IMR-90 (cell line): ENCODE data around the gene CHRNA7. TPM values are rescaled to one million over a fixed set of nuclear protein-coding genes. Genes with fewer than 3 reads are reported as not detected.

Experiments used
- ATAC-seq: fragments of 200-7000 bp; cut with Tn5 transposase; 2 replicates; pipeline ENCODE4 v1.9.1; 2020; ENCODE audit warnings: low read depth, mild to moderate bottlenecking, moderate library complexity
- BruUV-seq: library from RNA; stranded (reverse); fragments of 400-500 nt; replicated peaks from 2 replicates; lab custom pipeline; 2021; lab: Mats Ljungman, UMichigan
- CTCF ChIA-PET: fragments of 300-600 bp; formaldehyde crosslinking; extraction: SDS; loops from one replicate; lab custom pipeline; 2021; ENCODE audit warnings: antibody characterized with exemption; lab: Yijun Ruan, JAX
- POLR2A ChIA-PET: fragments of 300-600 bp; sonication (Branson Sonifier 250); formaldehyde crosslinking; loops from one replicate; lab custom pipeline; 2022; ENCODE audit warnings: antibody characterized with exemption; ENCODE audit not compliant: unreplicated experiment; lab: Charles Lee
- DNase-seq: peaks from one replicate; pipeline ENCODE4 v3.0.0; 2013
- H2AFZ ChIP-seq: replicated peaks from 2 replicates; pipeline ENCODE3; 2013; ENCODE audit warnings: low read length, mild to moderate bottlenecking; ENCODE audit not compliant: poor library complexity
- H2AK5ac ChIP-seq: 2 replicates; pipeline ENCODE4 v1.6.1; 2013; ENCODE audit warnings: low read depth, low read length, inconsistent platforms
- H2AK9ac ChIP-seq: replicated peaks from 2 replicates; pipeline ENCODE3; 2013; ENCODE audit warnings: mild to moderate bottlenecking, low read depth, low read length, moderate library complexity; ENCODE audit not compliant: poor library complexity
- H2BK120ac ChIP-seq: 2 replicates; pipeline ENCODE4 v1.6.1; 2013; ENCODE audit warnings: low read depth, low read length, inconsistent platforms
- H2BK15ac ChIP-seq: 3 replicates; pipeline ENCODE4 v1.6.1; 2013; ENCODE audit warnings: low read depth, low read length, inconsistent platforms
- H2BK20ac ChIP-seq: 2 replicates; pipeline ENCODE4 v1.6.1; 2013; ENCODE audit warnings: low read depth, mild to moderate bottlenecking, inconsistent platforms, low read length, moderate library complexity
- H2BK5ac ChIP-seq: 2 replicates; pipeline ENCODE4 v1.6.1; 2013; ENCODE audit warnings: mild to moderate bottlenecking, low read depth, low read length, inconsistent platforms; ENCODE audit not compliant: poor library complexity, severe bottlenecking
- H3K14ac ChIP-seq: replicated peaks from 2 replicates; pipeline ENCODE4 v1.6.1; 2013; ENCODE audit warnings: low read depth, low read length, inconsistent platforms
- H3K18ac ChIP-seq: 2 replicates; pipeline ENCODE4 v1.6.1; 2013; ENCODE audit warnings: low read depth, low read length, control low read depth
- H3K23ac ChIP-seq: 2 replicates; pipeline ENCODE4 v1.6.1; 2013; ENCODE audit warnings: low read depth, low read length, inconsistent platforms
- H3K27ac ChIP-seq: 2 replicates; pipeline ENCODE4 v1.5.1; 2013; ENCODE audit warnings: mild to moderate bottlenecking, control low read depth, low read length; ENCODE audit not compliant: insufficient read depth
- H3K27me3 ChIP-seq: 2 replicates; pipeline ENCODE4 v1.6.1; 2013; ENCODE audit warnings: low read length; ENCODE audit not compliant: control insufficient read depth, insufficient read depth
- H3K36me3 ChIP-seq: 2 replicates; pipeline ENCODE4 v1.6.1; 2013; ENCODE audit warnings: low read length, mixed read lengths; ENCODE audit not compliant: control insufficient read depth, insufficient read depth
- H3K4ac ChIP-seq: 2 replicates; pipeline ENCODE4 v1.6.1; 2013; ENCODE audit warnings: low read depth, low read length, inconsistent platforms
- H3K4me1 ChIP-seq: 2 replicates; pipeline ENCODE4 v1.6.1; 2013; ENCODE audit warnings: low read length, mixed read lengths; ENCODE audit not compliant: control insufficient read depth, insufficient read depth
- H3K4me2 ChIP-seq: 2 replicates; pipeline ENCODE4 v1.6.1; 2013; ENCODE audit warnings: low read depth, mild to moderate bottlenecking, control low read depth, low read length, moderate library complexity
- H3K4me3 ChIP-seq: 2 replicates; pipeline ENCODE4 v1.5.1; 2013; ENCODE audit warnings: low read depth, mild to moderate bottlenecking, control low read depth, low read length, moderate library complexity; ENCODE audit not compliant: insufficient read depth
- H3K56ac ChIP-seq: 2 replicates; pipeline ENCODE4 v1.6.1; 2013; ENCODE audit warnings: low read length, inconsistent platforms; ENCODE audit not compliant: insufficient read depth; ENCODE audit errors: extremely low read depth
- H3K79me1 ChIP-seq, 2 experiments: 2 replicates each; pipeline ENCODE4 v1.6.1; 2013; ENCODE audit warnings: low read length in 2 of 2, inconsistent platforms in 1 of 2, low read depth in 1 of 2
- H3K9ac ChIP-seq: 2 replicates; pipeline ENCODE4 v1.6.1; 2013; ENCODE audit warnings: low read depth, low read length, control low read depth
- H3K9me1 ChIP-seq: 2 replicates; pipeline ENCODE4 v1.6.1; 2013; ENCODE audit warnings: low read length, inconsistent platforms; ENCODE audit not compliant: insufficient read depth
- H3K9me3 ChIP-seq: 2 replicates; pipeline ENCODE4 v1.6.1; 2013; ENCODE audit warnings: low read length; ENCODE audit not compliant: control insufficient read depth, insufficient read depth
- H4K20me1 ChIP-seq: 2 replicates; pipeline ENCODE4 v1.6.1; 2013; ENCODE audit warnings: low read length, inconsistent platforms; ENCODE audit not compliant: insufficient read depth
- H4K5ac ChIP-seq: 2 replicates; pipeline ENCODE4 v1.6.1; 2013; ENCODE audit warnings: mild to moderate bottlenecking, low read depth, low read length, control low read depth
- H4K8ac ChIP-seq, 2 experiments: 2 replicates each; pipeline ENCODE4 v1.6.1; 2013; ENCODE audit warnings: low read depth in 2 of 2, low read length in 2 of 2, control low read depth in 1 of 2, inconsistent platforms in 1 of 2
- H4K91ac ChIP-seq: 2 replicates; pipeline ENCODE4 v1.6.1; 2013; ENCODE audit warnings: low read depth, low read length, inconsistent platforms; ENCODE audit not compliant: insufficient read depth
- BHLHE40 ChIP-seq: fragments of 150-350 bp; IDR thresholded peaks from 2 replicates; pipeline ENCODE4 v1.6.1; 2016; ENCODE audit warnings: mild to moderate bottlenecking, low read depth, low read length
- CEBPB ChIP-seq: IDR thresholded peaks from 2 replicates; pipeline ENCODE4 v1.6.1; 2012; ENCODE audit warnings: low read depth, low read length, improper control_type of control experiment
- CHD1 ChIP-seq: IDR thresholded peaks from 2 replicates; pipeline ENCODE4 v1.6.1; 2012; ENCODE audit warnings: low read depth, low read length, improper control_type of control experiment
- CTCF ChIP-seq: conservative IDR thresholded peaks from 2 replicates; pipeline ENCODE4 v1.5.1; 2012; ENCODE audit warnings: mild to moderate bottlenecking, low read depth, low read length, improper control_type of control experiment
- ELK1 ChIP-seq: fragments of 150-350 bp; IDR thresholded peaks from 2 replicates; pipeline ENCODE4 v1.6.1; 2016; ENCODE audit warnings: low read depth, mild to moderate bottlenecking, low read length, moderate library complexity, borderline replicate concordance
- FOS ChIP-seq: fragments of 150-350 bp; IDR thresholded peaks from 2 replicates; pipeline ENCODE4 v1.6.1; 2016; ENCODE audit warnings: low read depth, low read length
- MAFK ChIP-seq: IDR thresholded peaks from 2 replicates; pipeline ENCODE4 v1.6.1; 2012; ENCODE audit warnings: low read depth, low read length, improper control_type of control experiment
- MAZ ChIP-seq: IDR thresholded peaks from 2 replicates; pipeline ENCODE4 v1.6.1; 2012; ENCODE audit warnings: low read depth, mild to moderate bottlenecking, low read length, improper control_type of control experiment, moderate library complexity, borderline replicate concordance
- MXI1 ChIP-seq: IDR thresholded peaks from 2 replicates; pipeline ENCODE4 v1.6.1; 2012; ENCODE audit warnings: low read depth, mild to moderate bottlenecking, low read length, moderate library complexity, borderline replicate concordance
- NFE2L2 ChIP-seq: fragments of 150-350 bp; IDR thresholded peaks from 2 replicates; pipeline ENCODE4 v1.6.1; 2016; ENCODE audit warnings: low read depth, mild to moderate bottlenecking, low read length
- POLR2A ChIP-seq: IDR thresholded peaks from 2 replicates; pipeline ENCODE4 v1.6.1; 2012; ENCODE audit warnings: mild to moderate bottlenecking, low read depth, low read length
- RAD21 ChIP-seq: IDR thresholded peaks from 2 replicates; pipeline ENCODE4 v1.6.1; 2012; ENCODE audit warnings: low read length, improper control_type of control experiment
- RCOR1 ChIP-seq: IDR thresholded peaks from 2 replicates; pipeline ENCODE4 v1.6.1; 2012; ENCODE audit warnings: mild to moderate bottlenecking, low read length, improper control_type of control experiment; ENCODE audit not compliant: insufficient replicate concordance
- RFX5 ChIP-seq: IDR thresholded peaks from 2 replicates; pipeline ENCODE4 v1.8.0; 2012; ENCODE audit warnings: low read depth, mild to moderate bottlenecking, low read length, moderate library complexity
- SMC3 ChIP-seq: fragments of 150-350 bp; IDR thresholded peaks from 2 replicates; pipeline ENCODE4 v1.6.1; 2016; ENCODE audit warnings: low read depth, mild to moderate bottlenecking, antibody characterized with exemption, low read length, moderate library complexity
- USF2 ChIP-seq: fragments of 150-350 bp; IDR thresholded peaks from 2 replicates; pipeline ENCODE4 v1.6.1; 2017; ENCODE audit warnings: mild to moderate bottlenecking, antibody characterized with exemption, low read length, low read depth
- WGBS, 2 experiments: methylation state at CpG; one replicate each; pipeline versions ENCODE4 v1.1.5 to v1.1.7; 2013; ENCODE audit warnings: missing lambda C conversion rate in 2 of 2; ENCODE audit not compliant: insufficient read length in 1 of 2; ENCODE audit errors: extremely low coverage in 2 of 2; 5-methylcytosine and 5-hydroxymethylcytosine counted together
- dilution Hi-C: fragments of 300-500 bp; cut with HindIII; formaldehyde crosslinking; loops from one replicate; pipeline ENCODE4 v1.14.3; 2018; ENCODE audit warnings: low sequenced_read_pairs; ENCODE audit not compliant: unreplicated experiment
- in situ Hi-C: fragments of 300-500 bp; cut with MboI; formaldehyde crosslinking; loops from 3 replicates; pipeline ENCODE4 v1.14.3; 2019; ENCODE audit warnings: low sequenced_read_pairs, inconsistent platforms, mixed read lengths
- intact Hi-C: fragments of 100-400 bp; cut with micrococcal nuclease; formaldehyde crosslinking; loops from 2 replicates; pipeline ENCODE4 v1.10.0; 2022
- polyA plus RNA-seq, 3 experiments: library from polyadenylated mRNA; depleted of rRNA; stranded (reverse); fragments of >200 nt; gene quantifications; 2 replicates each; pipeline ENCODE4 v1.2.3, GENCODE V29; 2012; ENCODE audit warnings: low replicate concordance in 1 of 3
- total RNA-seq: library from RNA; depleted of rRNA; stranded (reverse); fragments of >200 nt; gene quantifications from 2 replicates; pipeline ENCODE4 v1.2.3, GENCODE V29; 2012

CHRNA7 gene
- total and polyA plus RNA-seq, 2 of the 4 experiments (the other 2 are of a cell fraction) = 0.10 TPM; not detected in 1

GRCh38 chr15:32125595-32125994 lies 95.3 kb downstream of the CHRNA7 start:
- POLR2A ChIA-PET = no interaction called here
- H3K23ac ChIP-seq = no peak overlapping the region
- H2BK120ac ChIP-seq = no peak overlapping the region
- H2BK20ac ChIP-seq = no peak overlapping the region
- no peak for ATAC-seq
- H3K14ac ChIP-seq = no peak overlapping the region
- no peaks in the 10 kb centered on the region for H3K4me1 ChIP-seq
- no peak overlapping the region for H3K27ac ChIP-seq
- intact Hi-C loops = no loop called here
- H3K56ac ChIP-seq = no peak overlapping the region
- H3K4me2 ChIP-seq = no peak overlapping the region
- H3K9ac ChIP-seq = no peak overlapping the region
- no peaks in the 10 kb centered on the region for H4K20me1 ChIP-seq
- no peak overlapping the region for H4K5ac ChIP-seq
- in situ Hi-C loops = no loop called here
- H3K79me1 ChIP-seq = no peaks in the 10 kb centered on the region
- H3K27me3 ChIP-seq = no peaks in the 10 kb centered on the region
- DNase-seq = no peak
- H3K36me3 ChIP-seq = no peaks in the 10 kb centered on the region
- H2BK5ac ChIP-seq = no peak overlapping the region
- dilution Hi-C loops = no loop called here
- no peaks in the 10 kb centered on the region for H3K9me1 ChIP-seq
- CTCF ChIA-PET = no interaction called here
- WGBS, 2 experiments = 40% methylated on average over 1 of the region's 3 CpGs; no CpG with 5 or more reads in 1 of the 2 experiments
- H2AK9ac ChIP-seq = no peak overlapping the region
- TF ChIP-seq RFX5 (no peak), MAZ (no peak), ELK1 (no peak), CHD1 (no peak), RCOR1 (no peak), CEBPB (no peak), SMC3 (no peak), RAD21 (no peak), MXI1 (no peak), USF2 (no peak), MAFK (no peak), POLR2A (no peak), FOS (no peak), CTCF (no peak), NFE2L2 (no peak), BHLHE40 (no peak)
- no peak overlapping the region for H3K4me3 ChIP-seq
- no peaks in the 10 kb centered on the region for H3K9me3 ChIP-seq
- no peak overlapping the region for H2AFZ ChIP-seq
- no peak overlapping the region for H4K91ac ChIP-seq
- no TSS peak for BruUV-seq
- no peak overlapping the region for H2BK15ac ChIP-seq
- no peak overlapping the region for H4K8ac ChIP-seq
- no peak overlapping the region for H3K4ac ChIP-seq
- no peak overlapping the region for H3K18ac ChIP-seq
- no peak overlapping the region for H2AK5ac ChIP-seq
